Retinal pigment epithelial cell (primary cell): ENCODE data around the gene MTNR1A.

Experiments
- DNase-seq: peaks from one replicate; pipeline ENCODE4 v3.0.0-alpha.2; 2010; ENCODE audit warnings: low read depth
- H3K4me3 ChIP-seq: 2 replicates; pipeline ENCODE4 v1.5.1; 2011; ENCODE audit warnings: mild to moderate bottlenecking, low read length, control low read depth, moderate library complexity
- CTCF ChIP-seq: conservative IDR thresholded peaks from 2 replicates; pipeline ENCODE4 v1.5.1; 2011; ENCODE audit warnings: low read depth, low read length, control low read depth, inconsistent platforms

The MTNR1A gene

DNA sequence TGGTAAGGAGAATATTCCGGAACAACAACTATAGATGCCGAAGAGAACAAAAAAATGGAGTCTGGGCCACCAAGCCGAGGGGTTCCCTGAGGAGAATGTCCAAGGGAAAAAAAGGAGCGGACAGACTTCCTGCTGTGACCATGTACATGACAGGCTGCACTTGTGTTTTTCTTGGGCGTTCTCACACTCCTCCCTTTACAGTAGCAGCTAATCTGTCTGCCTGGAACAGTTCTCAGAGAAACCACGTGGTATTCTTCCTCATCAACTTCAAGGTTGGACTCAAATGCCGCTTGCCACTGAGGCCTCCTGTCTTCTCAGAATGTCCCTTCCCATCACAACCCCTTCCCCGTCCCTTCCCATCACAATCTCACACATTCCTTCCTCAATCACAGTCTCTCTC lies 30.8 kb upstream of the MTNR1A start:
- no peak for TF ChIP-seq CTCF
- no peak overlapping the region for H3K4me3 ChIP-seq
- DNase-seq: peak; percentile 5

- TF ChIP-seq CTCF: no peak
- no peak overlapping the region for H3K4me3 ChIP-seq
- no peak for DNase-seq
Measured at GRCh38 chr4:186584912-186585311, 29.5 kb upstream of the MTNR1A start.

GRCh38 chr4:186581421-186581820 lies 26.1 kb upstream of the MTNR1A start:
- TF ChIP-seq CTCF: no peak
- DNase-seq: no peak
- H3K4me3 ChIP-seq: no peak overlapping the region

DNA sequence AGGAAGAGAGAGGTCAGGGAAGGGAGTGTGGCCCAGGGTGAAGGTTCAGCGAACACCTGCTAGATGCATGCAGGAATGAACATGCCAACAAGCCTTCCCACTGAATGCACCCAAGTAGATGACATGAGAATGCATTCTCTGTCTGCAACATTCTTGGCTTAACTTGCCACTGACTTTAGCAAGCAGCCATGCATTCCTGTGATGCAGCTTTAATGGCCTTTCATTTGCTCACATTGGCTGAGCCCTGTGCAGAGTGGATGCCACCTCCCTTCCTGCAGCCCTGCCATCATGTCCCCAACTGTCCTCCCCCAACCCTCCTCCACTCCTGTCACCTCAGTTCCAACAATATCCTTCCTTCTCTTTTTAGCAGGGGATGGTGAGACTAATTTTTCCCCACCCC lies 25.3 kb upstream of the MTNR1A start:
- H3K4me3 ChIP-seq: no peak overlapping the region

GRCh38 chr4:186570193-186570996 lies 15.0 kb upstream of the MTNR1A start:
- peak; percentile 62 for DNase-seq
- no peak for TF ChIP-seq CTCF
- peak overlapping the region; percentile 50 for H3K4me3 ChIP-seq

More for the DNA sequence above, 25.3 kb upstream of the MTNR1A start:
- TF ChIP-seq CTCF: no peak
- no peak for DNase-seq

DNA sequence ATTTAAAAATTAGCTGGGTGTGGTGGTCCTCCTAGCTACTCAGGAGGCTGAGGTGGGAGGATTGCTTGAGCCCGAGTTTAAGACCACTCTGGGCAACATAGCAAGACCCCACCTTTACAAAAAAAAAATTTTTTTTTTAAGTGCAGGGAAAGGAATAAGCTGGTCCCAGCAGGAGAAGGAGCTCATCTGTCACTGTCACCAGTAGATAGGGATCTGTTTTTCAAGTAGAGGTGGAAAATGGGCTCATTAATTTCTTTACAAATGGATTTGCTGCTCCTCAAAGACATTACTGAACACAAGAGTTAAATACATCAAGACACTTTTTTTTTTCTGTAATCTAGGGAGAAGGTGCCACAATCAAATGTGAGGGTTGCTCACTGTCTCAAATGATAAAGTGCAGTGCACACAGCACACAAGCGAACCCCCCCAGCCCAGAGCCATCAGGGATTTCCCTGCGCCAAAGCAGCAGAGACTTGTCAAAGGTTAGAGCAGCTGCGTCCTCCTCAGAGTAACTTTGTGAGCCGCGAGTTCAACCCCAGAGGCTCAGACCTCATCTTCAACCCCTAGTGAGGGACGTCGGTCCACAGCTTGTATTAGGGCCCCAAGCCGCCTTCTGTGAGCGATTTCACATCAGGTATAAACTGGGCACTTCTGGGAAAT lies 14.3 kb upstream of the MTNR1A start:
- H3K4me3 ChIP-seq: peak overlapping the region; percentile 50
- TF ChIP-seq CTCF: no peak
- DNase-seq: no peak

DNA sequence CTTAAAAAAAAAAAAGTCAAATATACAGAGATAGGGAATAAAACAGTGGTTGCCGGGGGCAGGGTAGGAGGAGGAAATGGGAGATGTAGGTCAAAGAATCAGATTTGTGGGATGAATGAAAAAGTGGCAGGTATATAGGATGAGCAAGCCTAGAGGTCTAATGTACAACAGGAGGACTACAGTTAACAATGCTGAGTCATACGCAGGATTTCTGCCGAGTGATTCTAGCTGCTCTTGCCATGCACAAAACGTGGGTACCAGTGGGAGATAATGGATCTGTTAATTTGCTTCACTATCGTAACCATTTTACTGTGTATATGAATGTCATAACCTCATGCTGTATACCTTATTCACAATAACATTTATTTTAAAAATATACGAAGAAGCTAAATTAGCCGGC lies 10.7 kb upstream of the MTNR1A start:
- no peak for DNase-seq
- no peak for TF ChIP-seq CTCF
- H3K4me3 ChIP-seq: no peak overlapping the region
